ENCODE results near the gene CRISP1. TPM values are rescaled to one million over a fixed set of nuclear protein-coding genes. Genes with fewer than 3 reads are reported as not detected.

CRISP1 gene
- total RNA-seq, 1 donor from 2014 or later: not detected

DNA sequence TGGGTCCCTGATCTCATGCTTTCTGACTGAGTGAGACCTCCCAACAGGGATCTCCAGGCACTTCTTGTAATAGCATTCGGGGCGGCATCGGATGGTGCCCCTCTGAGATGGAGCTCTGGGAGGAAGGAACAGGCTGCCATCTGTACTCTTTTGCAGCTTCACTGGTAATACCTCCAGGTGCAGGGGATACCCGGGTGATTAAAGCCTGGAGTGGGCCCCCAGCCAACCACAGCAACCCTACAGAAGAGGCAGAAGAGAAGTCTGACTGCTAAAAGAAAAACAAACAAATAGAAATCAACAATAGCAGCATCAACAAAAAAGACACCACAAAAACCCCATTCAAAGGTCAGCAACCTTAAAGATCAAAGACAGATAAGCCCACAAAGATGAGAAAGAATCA is 60.2 kb downstream of the CRISP1 start:
- Mint-ChIP-seq H3K9me3 (ENCODE audit: unreplicated experiment) (peaks cover 3% of the 10 kb centered on the region), H3K27ac (ENCODE audit: unreplicated experiment) (no peak overlapping the region), H3K4me3 (ENCODE audit: unreplicated experiment) (no peak overlapping the region)

DNA sequence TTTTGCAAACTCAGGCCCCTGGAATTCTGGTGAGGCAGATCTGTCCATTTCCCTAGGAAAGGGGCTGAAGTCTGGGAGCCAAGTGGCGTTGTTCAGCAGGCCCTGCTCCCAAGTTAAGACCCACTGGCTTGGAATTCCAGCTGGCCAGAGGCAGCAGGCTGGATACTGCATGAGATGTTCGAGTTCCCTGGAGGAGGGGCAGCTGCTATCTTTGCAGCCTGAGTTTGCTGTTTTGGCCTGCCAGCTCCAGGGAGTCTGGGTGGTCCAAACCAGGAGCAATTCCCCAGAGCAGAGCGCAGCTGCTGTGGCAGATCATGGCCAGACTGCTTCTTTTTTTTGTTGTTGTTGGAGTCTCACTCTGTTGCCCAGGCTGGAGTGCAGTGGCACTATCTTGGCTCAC is 61.1 kb downstream of the CRISP1 start:
- Histone ChIP-seq H3K9ac (ENCODE audit: low read length) (no peak overlapping the region), H2AFZ (ENCODE audit: low read depth, low read length) (no peak overlapping the region), H3K9me3 (ENCODE audit: insufficient read depth, low read depth, low read length) (no peaks in the 10 kb centered on the region), H3K27me3 (ENCODE audit: insufficient read depth, low read length) (no peaks in the 10 kb centered on the region), H3K79me2 (ENCODE audit: insufficient read depth, low read length) (no peaks in the 10 kb centered on the region), H3K4me3 (ENCODE audit: insufficient read depth, low read depth, low read length) (no peak overlapping the region), H4K20me1 (ENCODE audit: insufficient read depth, low read length) (no peaks in the 10 kb centered on the region), H3K36me3 (ENCODE audit: insufficient read depth, low read length) (no peaks in the 10 kb centered on the region), H3K4me1 (ENCODE audit: insufficient read depth, low read length) (no peaks in the 10 kb centered on the region), H3K4me2 (ENCODE audit: low read length) (no peak overlapping the region), H3K27ac (ENCODE audit: low read depth, low read length) (no peak overlapping the region)
- no peak for FAIRE-seq
- H3K36me3 Mint-ChIP-seq (ENCODE audit: low read depth, unreplicated experiment): no peaks in the 10 kb centered on the region
- no peak overlapping the region for H3K27ac Mint-ChIP-seq (ENCODE audit: unreplicated experiment)
- H3K4me3 Mint-ChIP-seq (ENCODE audit: unreplicated experiment): no peak overlapping the region
- no peaks in the 10 kb centered on the region for H3K4me1 Mint-ChIP-seq (ENCODE audit: low read depth, unreplicated experiment)
- no peak for TF ChIP-seq EZH2 (IDR thresholded peaks at IDR 0.05; ENCODE audit: insufficient read depth, low read length)
- TF ChIP-seq, protein P1, sequence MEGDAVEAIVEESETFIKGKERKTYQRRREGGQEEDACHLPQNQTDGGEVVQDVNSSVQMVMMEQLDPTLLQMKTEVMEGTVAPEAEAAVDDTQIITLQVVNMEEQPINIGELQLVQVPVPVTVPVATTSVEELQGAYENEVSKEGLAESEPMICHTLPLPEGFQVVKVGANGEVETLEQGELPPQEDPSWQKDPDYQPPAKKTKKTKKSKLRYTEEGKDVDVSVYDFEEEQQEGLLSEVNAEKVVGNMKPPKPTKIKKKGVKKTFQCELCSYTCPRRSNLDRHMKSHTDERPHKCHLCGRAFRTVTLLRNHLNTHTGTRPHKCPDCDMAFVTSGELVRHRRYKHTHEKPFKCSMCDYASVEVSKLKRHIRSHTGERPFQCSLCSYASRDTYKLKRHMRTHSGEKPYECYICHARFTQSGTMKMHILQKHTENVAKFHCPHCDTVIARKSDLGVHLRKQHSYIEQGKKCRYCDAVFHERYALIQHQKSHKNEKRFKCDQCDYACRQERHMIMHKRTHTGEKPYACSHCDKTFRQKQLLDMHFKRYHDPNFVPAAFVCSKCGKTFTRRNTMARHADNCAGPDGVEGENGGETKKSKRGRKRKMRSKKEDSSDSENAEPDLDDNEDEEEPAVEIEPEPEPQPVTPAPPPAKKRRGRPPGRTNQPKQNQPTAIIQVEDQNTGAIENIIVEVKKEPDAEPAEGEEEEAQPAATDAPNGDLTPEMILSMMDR (IDR thresholded peaks at IDR 0.05; ENCODE audit: insufficient read depth, low read depth, low read length): no peak
- H3K9me3 Mint-ChIP-seq (ENCODE audit: unreplicated experiment): peaks cover 3% of the 10 kb centered on the region
- DNase-seq (ENCODE audit: low read depth): no peak
- no peaks in the 10 kb centered on the region for H3K27me3 Mint-ChIP-seq (ENCODE audit: low read depth, unreplicated experiment)

More for the DNA sequence above, 60.2 kb downstream of the CRISP1 start:
- H3K27me3 Mint-ChIP-seq (ENCODE audit: low read depth, unreplicated experiment): no peaks in the 10 kb centered on the region
- TF ChIP-seq, protein P1 (IDR thresholded peaks at IDR 0.05; ENCODE audit: insufficient read depth, low read depth, low read length): no peak
- no peak for TF ChIP-seq EZH2 (IDR thresholded peaks at IDR 0.05; ENCODE audit: insufficient read depth, low read length)
- no peaks in the 10 kb centered on the region for H4K20me1 ChIP-seq (ENCODE audit: insufficient read depth, low read length)
- H3K9ac ChIP-seq (ENCODE audit: low read length): no peak overlapping the region
- H3K4me1 Mint-ChIP-seq (ENCODE audit: low read depth, unreplicated experiment): no peaks in the 10 kb centered on the region
- no peaks in the 10 kb centered on the region for H3K36me3 Mint-ChIP-seq (ENCODE audit: low read depth, unreplicated experiment)
- FAIRE-seq: no peak
- no peak for DNase-seq (ENCODE audit: low read depth)
- H3K36me3 ChIP-seq (ENCODE audit: insufficient read depth, low read length): no peaks in the 10 kb centered on the region
- H3K4me2 ChIP-seq (ENCODE audit: low read length): no peak overlapping the region
- H3K79me2 ChIP-seq (ENCODE audit: insufficient read depth, low read length): no peaks in the 10 kb centered on the region
- no peaks in the 10 kb centered on the region for H3K4me1 ChIP-seq (ENCODE audit: insufficient read depth, low read length)
- no peaks in the 10 kb centered on the region for H3K9me3 ChIP-seq (ENCODE audit: insufficient read depth, low read depth, low read length)
- H2AFZ ChIP-seq (ENCODE audit: low read depth, low read length): no peak overlapping the region
- no peak overlapping the region for H3K27ac ChIP-seq (ENCODE audit: low read depth, low read length)
- H3K4me3 ChIP-seq (ENCODE audit: insufficient read depth, low read depth, low read length): no peak overlapping the region
- no peaks in the 10 kb centered on the region for H3K27me3 ChIP-seq (ENCODE audit: insufficient read depth, low read length)

DNA sequence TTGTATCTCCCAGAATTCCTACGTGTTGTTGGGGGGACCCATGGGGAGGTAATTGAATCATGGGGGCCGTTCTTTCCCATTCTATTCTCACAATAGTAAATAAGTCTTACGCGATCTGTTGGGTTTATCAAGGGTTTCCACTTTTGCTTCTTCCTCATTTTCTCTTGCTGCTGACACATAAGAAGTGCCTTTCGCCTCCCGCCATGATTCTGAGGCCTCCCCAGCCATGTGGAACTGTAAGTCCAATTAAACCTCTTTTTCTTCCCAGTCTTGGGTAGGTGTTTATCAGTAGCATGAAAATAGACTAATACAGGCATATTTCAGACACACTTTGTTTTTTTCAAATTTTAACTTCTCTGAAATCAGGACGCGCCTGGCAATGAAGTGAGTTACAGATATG is 64.8 kb downstream of the CRISP1 start:
- Histone ChIP-seq H3K4me2 (ENCODE audit: low read length) (no peak overlapping the region), H3K9ac (ENCODE audit: low read length) (no peak overlapping the region), H3K27me3 (ENCODE audit: insufficient read depth, low read length) (no peaks in the 10 kb centered on the region), H3K79me2 (ENCODE audit: insufficient read depth, low read length) (no peaks in the 10 kb centered on the region), H3K4me3 (ENCODE audit: insufficient read depth, low read depth, low read length) (no peak overlapping the region), H3K36me3 (ENCODE audit: insufficient read depth, low read length) (no peaks in the 10 kb centered on the region), H2AFZ (ENCODE audit: low read depth, low read length) (no peak overlapping the region), H3K27ac (ENCODE audit: low read depth, low read length) (no peak overlapping the region), H4K20me1 (ENCODE audit: insufficient read depth, low read length) (no peaks in the 10 kb centered on the region), H3K9me3 (ENCODE audit: insufficient read depth, low read depth, low read length) (no peaks in the 10 kb centered on the region), H3K4me1 (ENCODE audit: insufficient read depth, low read length) (no peaks in the 10 kb centered on the region)
- FAIRE-seq: no peak
- H3K27me3 Mint-ChIP-seq (ENCODE audit: low read depth, unreplicated experiment): no peaks in the 10 kb centered on the region
- no peaks in the 10 kb centered on the region for H3K4me1 Mint-ChIP-seq (ENCODE audit: low read depth, unreplicated experiment)
- H3K27ac Mint-ChIP-seq (ENCODE audit: unreplicated experiment): no peak overlapping the region
- no peaks in the 10 kb centered on the region for H3K36me3 Mint-ChIP-seq (ENCODE audit: low read depth, unreplicated experiment)
- no peaks in the 10 kb centered on the region for H3K9me3 Mint-ChIP-seq (ENCODE audit: unreplicated experiment)
- H3K4me3 Mint-ChIP-seq (ENCODE audit: unreplicated experiment): no peak overlapping the region
- no peak for TF ChIP-seq EZH2 (IDR thresholded peaks at IDR 0.05; ENCODE audit: insufficient read depth, low read length)
- TF ChIP-seq, protein P1 (IDR thresholded peaks at IDR 0.05; ENCODE audit: insufficient read depth, low read depth, low read length): no peak
- no peak for DNase-seq (ENCODE audit: low read depth)

Data from astrocyte (in vitro differentiated cells and primary cell).